HS-27A (cell line): ENCODE data around the gene SHLD2.
"Not testable (repeated sequence)": the region's sequence is repeated elsewhere in the genome, so short reads cannot be mapped to it uniquely, and the experiment has no call there.

Experiments
- DNase-seq: peaks from one replicate; pipeline ENCODE4 v3.0.0-alpha.2; 2012; ENCODE audit warnings: low read depth, missing footprints

The SHLD2 gene

GRCh38 chr10:87094373-87095235 is at the start of gene SHLD2, which contains the start of gene GLUD1:
Gene SHLD2, plus strand, starts transcription at chr10:87095206. Its CDS starts 56,149 bp downstream, at chr10:87151355.
Gene GLUD1, minus strand, starts transcription at chr10:87094843. Its CDS starts 74 bp downstream, at chr10:87094769.
- no peak for DNase-seq

- no peak for DNase-seq
Measured at GRCh38 chr10:87045434-87045938, 49.5 kb upstream of the SHLD2 start.

- DNase-seq: no peak
Measured at GRCh38 chr10:87053111-87053510, 41.9 kb upstream of the SHLD2 start.

- no peak for DNase-seq
Measured at GRCh38 chr10:87053577-87054181, 41.3 kb upstream of the SHLD2 start.

GRCh38 chr10:87054373-87055295 is 40.4 kb upstream of the SHLD2 start:
- no peak for DNase-seq

GRCh38 chr10:87058171-87058570 is 36.8 kb upstream of the SHLD2 start:
- DNase-seq: no peak

- DNase-seq: no peak
Measured at GRCh38 chr10:87059401-87059800, 35.6 kb upstream of the SHLD2 start.

GRCh38 chr10:87060280-87060928 is 34.6 kb upstream of the SHLD2 start:
- DNase-seq: no peak

GRCh38 chr10:87064651-87065050 is 30.4 kb upstream of the SHLD2 start:
- no peak for DNase-seq

GRCh38 chr10:87066178-87066577 is 28.8 kb upstream of the SHLD2 start:
- DNase-seq: no peak

- no peak for DNase-seq
Measured at GRCh38 chr10:87066865-87067264, 28.1 kb upstream of the SHLD2 start.

- DNase-seq: no peak
Measured at GRCh38 chr10:87068281-87068680, 26.7 kb upstream of the SHLD2 start.

- DNase-seq: no peak
Measured at GRCh38 chr10:87072449-87072848, 22.6 kb upstream of the SHLD2 start.

GRCh38 chr10:87076421-87076820 is 18.6 kb upstream of the SHLD2 start:
- not testable (repeated sequence) for DNase-seq

- no peak for DNase-seq
Measured at GRCh38 chr10:87079106-87079836, 15.7 kb upstream of the SHLD2 start.

GRCh38 chr10:87080621-87081020 is 14.4 kb upstream of the SHLD2 start:
- not testable (repeated sequence) for DNase-seq

- not testable (repeated sequence) for DNase-seq
Measured at GRCh38 chr10:87081574-87081973, 13.4 kb upstream of the SHLD2 start.

GRCh38 chr10:87082219-87082618 is 12.8 kb upstream of the SHLD2 start:
- not testable (repeated sequence) for DNase-seq

GRCh38 chr10:87083576-87084290 is 11.3 kb upstream of the SHLD2 start:
- DNase-seq: not testable (repeated sequence)

GRCh38 chr10:87084291-87084782 is 10.7 kb upstream of the SHLD2 start:
- not testable (repeated sequence) for DNase-seq
